Tibial nerve (tissue), 4 donors: ENCODE data around the gene DSC1.

Experiments
- CTCF ChIP-seq, 5 experiments: fragments of 200-600 bp in 3 of 5; fragments of 450-650 bp in 2 of 5; sonication (generic) in 3 of 5; IDR thresholded peaks; one replicate each; pipeline ENCODE4 v1.5.1; 2016 to 2019; ENCODE audit warnings: antibody characterized with exemption in 5 of 5, mild to moderate bottlenecking in 3 of 5, moderate library complexity in 2 of 5
- EP300 ChIP-seq, 2 donors: sonication (generic); formaldehyde crosslinking; IDR thresholded peaks; one replicate each; pipeline ENCODE4 v1.6.1; 2017; ENCODE audit warnings: antibody characterized with exemption in 2 of 2, mild to moderate bottlenecking in 1 of 2
- POLR2A ChIP-seq, 2 donors: fragments of 450-650 bp; IDR thresholded peaks; one replicate each; pipeline ENCODE4 v1.6.1; 2017; ENCODE audit warnings: antibody characterized with exemption in 2 of 2, mild to moderate bottlenecking in 2 of 2, moderate library complexity in 2 of 2

- no peak for TF ChIP-seq CTCF (IDR thresholded peaks at IDR 0.05)
- no peak for TF ChIP-seq EP300 (IDR thresholded peaks at IDR 0.05)
- no peak for TF ChIP-seq POLR2A (IDR thresholded peaks at IDR 0.05)
These were observed 62.0 kb downstream of the DSC1 start for GRCh38 chr18:31100436-31101182.
